ENCODE measurements around the gene LIPK.
A peak's percentile ranks its signal among the peaks of the same experiment; 100 is the strongest.
"Not testable (repeated sequence)": the region's sequence is repeated elsewhere in the genome, so short reads cannot be mapped to it uniquely, and the experiment has no call there.

The LIPK gene

GRCh38 chr10:88693392-88694020 is 12.5 kb upstream of the LIPK start:
- H3K4me3 ChIP-seq (ENCODE audit: low read depth, low read length) = no peak overlapping the region
- in situ Hi-C loops (cut with HindIII; ENCODE audit: low pct_ligation_motif_present, low sequenced_read_pairs) = loop anchor here (25.0 kb wide), 1 partner anchor 119 kb away; the partner anchor contains the start of gene LIPM
- no peaks in the 10 kb centered on the region for H3K27me3 ChIP-seq (replicated peaks)
- no peak for DNase-seq
- peak; percentile 37 for TF ChIP-seq CTCF (IDR thresholded peaks at IDR 0.05; ENCODE audit: low read depth, low read length, missing control alignments)
- H3K36me3 ChIP-seq (replicated peaks) = no peaks in the 10 kb centered on the region
- H3K27ac ChIP-seq = no peak overlapping the region

GRCh38 chr10:88702848-88703597 is 3.0 kb upstream of the LIPK start:
- Histone ChIP-seq H3K27ac (no peak overlapping the region), H3K27me3 (replicated peaks) (no peaks in the 10 kb centered on the region), H3K4me3 (ENCODE audit: low read depth, low read length) (no peak overlapping the region), H3K36me3 (replicated peaks) (no peaks in the 10 kb centered on the region)
- in situ Hi-C loops (cut with HindIII; ENCODE audit: low pct_ligation_motif_present, low sequenced_read_pairs) = no loop called here
- no peak for TF ChIP-seq CTCF (IDR thresholded peaks at IDR 0.05; ENCODE audit: low read depth, low read length, missing control alignments)
- no peak for DNase-seq

GRCh38 chr10:88707429-88708155 is 1.5 kb downstream of the LIPK start:
- DNase-seq = peak; percentile 52
- TF ChIP-seq CTCF (IDR thresholded peaks at IDR 0.05; ENCODE audit: low read depth, low read length, missing control alignments) = no peak
- H3K36me3 ChIP-seq (replicated peaks) = no peaks in the 10 kb centered on the region
- H3K27ac ChIP-seq = no peak overlapping the region
- no peak overlapping the region for H3K4me3 ChIP-seq (ENCODE audit: low read depth, low read length)
- in situ Hi-C loops (cut with HindIII; ENCODE audit: low pct_ligation_motif_present, low sequenced_read_pairs) = no loop called here
- H3K27me3 ChIP-seq (replicated peaks) = no peaks in the 10 kb centered on the region

- H3K4me3 ChIP-seq (ENCODE audit: low read depth, low read length); H3K36me3 ChIP-seq (replicated peaks); H3K27ac ChIP-seq; in situ Hi-C loops (cut with HindIII; ENCODE audit: low pct_ligation_motif_present, low sequenced_read_pairs); H3K27me3 ChIP-seq (replicated peaks); DNase-seq: not testable (repeated sequence)
These were observed 3.3 kb downstream of the LIPK start for GRCh38 chr10:88709361-88709760.

GRCh38 chr10:88715517-88715916 is 9.5 kb downstream of the LIPK start:
- H3K4me3 ChIP-seq (ENCODE audit: low read depth, low read length) = no peak overlapping the region
- no peak for TF ChIP-seq CTCF (IDR thresholded peaks at IDR 0.05; ENCODE audit: low read depth, low read length, missing control alignments)
- no peak overlapping the region for H3K27ac ChIP-seq
- H3K27me3 ChIP-seq (replicated peaks) = no peaks in the 10 kb centered on the region
- in situ Hi-C loops (cut with HindIII; ENCODE audit: low pct_ligation_motif_present, low sequenced_read_pairs) = no loop called here
- no peaks in the 10 kb centered on the region for H3K36me3 ChIP-seq (replicated peaks)
- no peak for DNase-seq

- Histone ChIP-seq H3K27me3 (replicated peaks) (no peaks in the 10 kb centered on the region), H3K4me3 (ENCODE audit: low read depth, low read length) (no peak overlapping the region), H3K27ac (no peak overlapping the region), H3K36me3 (replicated peaks) (no peaks in the 10 kb centered on the region)
- no peak for TF ChIP-seq CTCF (IDR thresholded peaks at IDR 0.05; ENCODE audit: low read depth, low read length, missing control alignments)
- DNase-seq = no peak
- in situ Hi-C loops (cut with HindIII; ENCODE audit: low pct_ligation_motif_present, low sequenced_read_pairs) = no loop called here
These were observed 15.3 kb downstream of the LIPK start for GRCh38 chr10:88721392-88721791.

Data from brain microvascular endothelial cell (primary cell).